GM18511 (cell line): ENCODE results near the gene WT1.
"Not testable (repeated sequence)": the region's sequence is repeated elsewhere in the genome, so short reads cannot be mapped to it uniquely, and the experiment has no call there.

Experiments used
- ATAC-seq: cut with Tn5 transposase; IDR thresholded peaks from one replicate; pipeline ENCODE4 v1.9.1; 2021; ENCODE audit warnings: mild to moderate bottlenecking, moderate library complexity; ENCODE audit not compliant: unreplicated experiment

Gene WT1

GRCh38 chr11:32435511-32435941 is at the start of gene WT1:
TSS of gene WT1 (minus strand) at chr11:32435539.
- ATAC-seq, result no peak

GRCh38 chr11:32479291-32479690 is 44.0 kb upstream of the WT1 start:
- no peak for ATAC-seq

GRCh38 chr11:32478277-32478731 is 43.0 kb upstream of the WT1 start:
- no peak for ATAC-seq

GRCh38 chr11:32473282-32473909 is 38.1 kb upstream of the WT1 start:
- ATAC-seq, result no peak

GRCh38 chr11:32472226-32472625 is 36.9 kb upstream of the WT1 start:
- no peak for ATAC-seq

- not testable (repeated sequence) for ATAC-seq
Observed at GRCh38 chr11:32471544-32471943, 36.2 kb upstream of the WT1 start.

- ATAC-seq, result no peak
Observed at GRCh38 chr11:32469791-32470190, 34.5 kb upstream of the WT1 start.

- ATAC-seq, result no peak
Observed at GRCh38 chr11:32466279-32466915, 31.1 kb upstream of the WT1 start.

- ATAC-seq, result no peak
Observed at GRCh38 chr11:32464078-32464477, 28.7 kb upstream of the WT1 start.

- ATAC-seq, result no peak
Observed at GRCh38 chr11:32462011-32462690, 26.8 kb upstream of the WT1 start.

GRCh38 chr11:32456864-32457263 is 21.5 kb upstream of the WT1 start:
- ATAC-seq, result no peak

GRCh38 chr11:32454993-32455392 is 19.7 kb upstream of the WT1 start:
- ATAC-seq, result no peak

GRCh38 chr11:32451808-32452207 is 16.5 kb upstream of the WT1 start:
- no peak for ATAC-seq

- no peak for ATAC-seq
Observed at GRCh38 chr11:32450372-32450771, 15.0 kb upstream of the WT1 start.

- no peak for ATAC-seq
Observed at GRCh38 chr11:32448232-32448631, 12.9 kb upstream of the WT1 start.

- ATAC-seq, result no peak
Observed at GRCh38 chr11:32447252-32447651, 11.9 kb upstream of the WT1 start.

GRCh38 chr11:32446227-32446626 is 10.9 kb upstream of the WT1 start:
- no peak for ATAC-seq

GRCh38 chr11:32444186-32444585 is 8.8 kb upstream of the WT1 start:
- ATAC-seq, result no peak

GRCh38 chr11:32440916-32441315 is 5.6 kb upstream of the WT1 start:
- ATAC-seq, result no peak

- no peak for ATAC-seq
Observed at GRCh38 chr11:32440312-32440908, 5.1 kb upstream of the WT1 start.

- ATAC-seq, result no peak
Observed at GRCh38 chr11:32439501-32440210, 4.3 kb upstream of the WT1 start.
